Small intestine (tissue), 7 donors: ENCODE data around the gene FOSL1. TPM values are rescaled to one million over a fixed set of nuclear protein-coding genes. Genes with fewer than 3 reads are reported as not detected.

Source experiments
- DNase-seq, 2 donors: peaks; one replicate each; pipeline versions ENCODE4 v3.0.0 to v3.0.0-alpha.2; 2013
- FAIRE-seq: peaks from 2 replicates; lab custom pipeline; 2012; peaks lifted over from hg19 to GRCh38; lab: Jason Lieb, UNC
- H3K27ac ChIP-seq, 3 donors: one replicate each; pipeline ENCODE4 v1.5.1; 2013; ENCODE audit warnings: low read length in 2 of 3, mild to moderate bottlenecking in 2 of 3, control low read depth in 1 of 3, inconsistent platforms in 1 of 3, low read depth in 1 of 3, moderate library complexity in 1 of 3
- H3K27me3 ChIP-seq, 3 donors: one replicate each; pipeline ENCODE4 v1.6.1; 2013; ENCODE audit warnings: low read length in 3 of 3, inconsistent platforms in 1 of 3; ENCODE audit not compliant: control insufficient read depth in 3 of 3, insufficient read depth in 3 of 3
- H3K36me3 ChIP-seq, 3 donors: one replicate each; pipeline ENCODE4 v1.6.1; 2013; ENCODE audit warnings: low read length in 3 of 3, inconsistent platforms in 1 of 3, low read depth in 1 of 3, mild to moderate bottlenecking in 1 of 3, moderate library complexity in 1 of 3; ENCODE audit not compliant: control insufficient read depth in 3 of 3, insufficient read depth in 2 of 3
- H3K4me1 ChIP-seq, 3 donors: one replicate each; pipeline ENCODE4 v1.6.1; 2013; ENCODE audit warnings: low read length in 2 of 3, inconsistent platforms in 1 of 3, low read depth in 1 of 3, mild to moderate bottlenecking in 1 of 3, moderate library complexity in 1 of 3; ENCODE audit not compliant: control insufficient read depth in 3 of 3, insufficient read depth in 2 of 3
- H3K4me3 ChIP-seq, 3 donors: one replicate each; pipeline ENCODE4 v1.5.1; 2013; ENCODE audit warnings: low read length in 3 of 3, control low read depth in 1 of 3, inconsistent platforms in 1 of 3, low read depth in 1 of 3, mild to moderate bottlenecking in 1 of 3, moderate library complexity in 1 of 3
- H3K9me3 ChIP-seq, 2 donors: one replicate each; pipeline ENCODE4 v1.6.1; 2013; ENCODE audit warnings: low read depth in 1 of 2, low read length in 1 of 2; ENCODE audit not compliant: control insufficient read depth in 2 of 2, insufficient read depth in 1 of 2
- WGBS, 3 donors: extraction: QIAGEN DNeasy Blood & Tissue Kit; methylation state at CpG; one replicate each; pipeline ENCODE4 v1.1.7; 2013; 5-methylcytosine and 5-hydroxymethylcytosine counted together
- polyA plus RNA-seq, 4 donors: library from polyadenylated mRNA; stranded (reverse) in 3 of 4; unstranded in 1 of 4; fragments of 200-250 nt in 3 of 4; fragments of 120-200 nt in 1 of 4; gene quantifications; one replicate each; pipeline versions ENCODE4 v1.2.1 to v1.2.3, GENCODE V29; 2013
- donor health status: healthy with polysubstance abuse.
- donor health status: control.
- donor health status: control.
- donor health status: Bipolar disorder and iron deficiency.
- donor health status: healthy.

The FOSL1 gene
- polyA plus RNA-seq, 4 donors = 0.04 to 5.2 (median 1.9) TPM

DNA sequence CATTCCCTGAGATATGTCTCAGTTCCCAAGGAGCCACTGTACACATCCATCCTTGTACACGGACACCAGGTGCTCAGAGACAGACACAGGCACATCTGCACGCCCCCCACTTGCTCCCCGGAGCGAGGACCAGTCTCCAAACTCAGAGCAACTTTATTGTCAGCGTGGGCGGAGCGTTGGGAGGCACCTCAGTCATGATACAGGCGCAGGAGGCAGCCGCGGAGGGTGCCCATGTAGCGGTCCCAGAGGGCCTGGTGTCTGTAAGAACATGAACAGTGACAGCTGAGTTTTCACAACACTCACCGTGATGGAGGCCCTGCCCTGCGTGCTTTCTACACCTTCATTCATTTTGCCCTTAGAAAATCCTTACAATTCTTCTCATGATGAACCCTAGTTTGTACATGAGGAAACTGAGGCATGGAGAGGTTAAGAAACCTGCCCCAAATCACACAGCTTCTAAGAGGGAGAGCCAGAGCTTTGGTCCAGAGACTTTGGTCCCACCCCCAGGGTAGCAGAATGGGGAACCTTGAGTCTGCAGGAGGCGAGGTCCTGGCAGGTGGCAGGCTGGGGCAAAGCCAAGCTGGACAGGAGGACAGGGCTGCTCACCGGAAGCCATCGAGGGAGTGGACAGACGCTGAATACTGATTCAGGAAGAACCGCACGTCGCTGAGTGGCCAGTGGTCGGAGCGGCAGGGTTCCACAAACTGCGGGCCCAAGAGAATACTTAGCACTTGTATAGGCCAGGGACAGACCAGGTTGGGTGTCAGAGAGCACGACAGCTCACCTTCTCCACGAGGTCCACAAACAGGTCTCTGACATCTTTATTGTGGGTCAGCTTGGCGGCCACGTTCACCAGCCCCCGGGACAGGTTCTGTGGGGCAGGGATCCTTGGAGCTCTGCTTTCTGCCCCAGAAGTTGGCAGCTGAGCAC is 16.1 kb downstream of the FOSL1 start:
- Histone ChIP-seq H3K4me1 (peaks cover 8 to 35% (median 9%) of the 10 kb centered on the region in 3 donors), H3K4me3 (no peak overlapping the region), H3K36me3 (peaks cover 0 to 69% (median 13%) of the 10 kb centered on the region in 3 donors), H3K27ac (no peak overlapping the region), H3K27me3 (peaks cover 0 to 2% (median 0%) of the 10 kb centered on the region in 3 donors), H3K9me3 (no peaks in the 10 kb centered on the region)
- no peak for FAIRE-seq
- DNase-seq = no peak
- WGBS, 3 donors = 81 to 87% (median 83%) methylated on average over 28 of the region's 28 CpGs

DNA sequence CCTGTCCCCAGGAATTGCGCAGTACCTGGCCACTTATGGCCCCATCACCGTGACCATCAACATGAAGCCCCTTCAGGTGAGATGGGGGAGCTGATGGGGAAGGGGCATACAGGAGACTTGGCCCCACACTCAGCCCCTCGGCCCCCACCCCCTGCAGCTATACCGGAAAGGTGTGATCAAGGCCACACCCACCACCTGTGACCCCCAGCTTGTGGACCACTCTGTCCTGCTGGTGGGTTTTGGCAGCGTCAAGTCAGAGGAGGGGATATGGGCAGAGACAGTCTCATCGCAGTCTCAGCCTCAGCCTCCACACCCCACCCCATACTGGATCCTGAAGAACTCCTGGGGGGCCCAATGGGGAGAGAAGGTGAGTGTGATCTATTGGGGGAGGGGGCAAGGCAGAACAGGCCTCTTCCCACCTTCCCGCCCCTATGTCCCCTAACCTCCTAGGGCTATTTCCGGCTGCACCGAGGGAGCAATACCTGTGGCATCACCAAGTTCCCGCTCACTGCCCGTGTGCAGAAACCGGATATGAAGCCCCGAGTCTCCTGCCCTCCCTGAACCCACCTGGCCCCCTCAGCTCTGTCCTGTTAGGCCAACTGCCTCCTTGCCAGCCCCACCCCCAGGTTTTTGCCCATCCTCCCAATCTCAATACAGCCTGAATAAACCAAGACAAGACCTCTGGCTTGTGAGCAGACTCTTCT is 17.0 kb downstream of the FOSL1 start:
- FAIRE-seq (no peak), DNase-seq (no peak)
- H3K4me3 ChIP-seq = no peak overlapping the region
- H3K27me3 ChIP-seq = no peaks in the 10 kb centered on the region
- peaks cover 0 to 69% (median 13%) of the 10 kb centered on the region in 3 donors for H3K36me3 ChIP-seq
- no peak overlapping the region for H3K27ac ChIP-seq
- H3K9me3 ChIP-seq = no peaks in the 10 kb centered on the region
- H3K4me1 ChIP-seq = peaks cover 8 to 30% (median 9%) of the 10 kb centered on the region in 3 donors
- 92 to 94% (median 94%) methylated on average over 12 to 13 of the region's 13 CpGs for WGBS, 3 donors

DNA sequence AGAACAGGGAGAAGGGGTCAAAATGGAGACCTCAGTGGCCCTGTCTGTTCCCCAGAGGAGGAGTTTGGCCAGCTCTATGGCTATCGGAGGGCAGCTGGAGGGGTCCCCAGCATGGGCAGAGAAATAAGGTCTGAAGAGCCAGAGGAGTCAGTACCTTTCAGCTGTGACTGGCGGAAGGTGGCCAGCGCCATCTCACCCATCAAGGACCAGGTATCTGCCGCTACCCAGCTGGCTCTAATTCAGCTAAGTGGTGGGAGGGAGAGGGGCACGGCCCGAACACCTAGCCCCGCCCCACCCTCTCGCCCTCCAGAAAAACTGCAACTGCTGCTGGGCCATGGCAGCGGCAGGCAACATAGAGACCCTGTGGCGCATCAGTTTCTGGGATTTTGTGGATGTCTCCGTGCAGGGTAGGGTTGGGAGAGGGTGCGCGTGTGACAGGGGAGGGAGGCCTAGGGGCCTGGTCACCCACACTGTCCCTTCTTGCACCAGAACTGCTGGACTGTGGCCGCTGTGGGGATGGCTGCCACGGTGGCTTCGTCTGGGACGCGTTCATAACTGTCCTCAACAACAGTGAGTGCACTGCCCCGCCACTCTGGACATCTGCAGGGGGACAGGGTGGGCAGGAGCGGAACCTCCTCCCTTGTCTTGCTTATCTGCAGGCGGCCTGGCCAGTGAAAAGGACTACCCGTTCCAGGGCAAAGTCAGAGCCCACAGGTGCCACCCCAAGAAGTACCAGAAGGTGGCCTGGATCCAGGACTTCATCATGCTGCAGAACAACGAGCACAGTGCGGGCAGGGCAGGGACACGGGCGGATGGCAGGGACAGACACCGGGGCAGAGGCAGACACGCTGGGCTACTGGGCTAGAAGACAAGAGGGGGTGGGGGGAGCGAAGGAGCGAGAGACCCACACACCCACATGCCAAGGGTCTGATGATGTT is 17.8 kb downstream of the FOSL1 start:
- DNase-seq (no peak), FAIRE-seq (no peak)
- WGBS, 3 donors = 88 to 93% (median 92%) methylated on average over 30 of the region's 30 CpGs
- H3K27me3 ChIP-seq = no peaks in the 10 kb centered on the region
- H3K4me3 ChIP-seq = no peak overlapping the region
- no peak overlapping the region for H3K27ac ChIP-seq
- peaks cover 0 to 68% (median 13%) of the 10 kb centered on the region in 3 donors for H3K36me3 ChIP-seq
- no peaks in the 10 kb centered on the region for H3K9me3 ChIP-seq
- peaks cover 4 to 25% (median 5%) of the 10 kb centered on the region in 3 donors for H3K4me1 ChIP-seq

DNA sequence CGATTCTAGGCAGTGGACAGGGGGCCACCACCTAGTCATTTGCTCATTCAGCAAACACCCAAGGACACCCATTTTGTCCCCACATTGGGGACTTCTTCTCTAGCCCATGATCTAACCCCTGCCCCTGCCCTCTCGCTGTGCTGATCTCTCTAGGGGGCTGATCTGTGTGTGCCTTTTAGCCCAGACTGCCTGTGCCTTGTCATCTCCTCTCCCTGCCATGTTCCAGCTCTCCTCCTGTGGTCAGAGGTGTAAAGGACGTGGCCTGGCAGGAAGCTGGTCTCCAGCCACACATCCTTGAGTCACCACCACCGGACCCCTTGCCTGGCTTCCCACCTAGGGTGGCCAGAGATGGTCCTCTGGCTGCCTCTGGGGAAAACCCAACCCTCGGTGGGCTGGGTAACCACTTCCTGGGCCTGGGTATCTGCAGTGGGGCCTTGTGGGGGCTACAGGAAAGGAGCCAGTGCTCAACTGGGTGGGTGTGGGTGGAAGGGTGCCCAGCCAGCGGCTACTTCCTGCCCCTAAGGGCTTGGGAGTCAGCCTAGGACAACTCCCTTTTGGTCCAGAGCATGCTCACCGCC is 19.3 kb downstream of the FOSL1 start:
- no peak for DNase-seq
- FAIRE-seq = no peak
- 61 to 83% (median 69%) methylated on average over 7 of the region's 7 CpGs for WGBS, 3 donors
- H3K27me3 ChIP-seq = no peaks in the 10 kb centered on the region
- peaks cover 0 to 11% (median 2%) of the 10 kb centered on the region in 3 donors for H3K4me1 ChIP-seq
- H3K36me3 ChIP-seq = peaks cover 0 to 58% (median 13%) of the 10 kb centered on the region in 3 donors
- H3K9me3 ChIP-seq = no peaks in the 10 kb centered on the region
- peak overlapping the region in 1 of 3 donors; percentile 25 for H3K27ac ChIP-seq
- H3K4me3 ChIP-seq = no peak overlapping the region

DNA sequence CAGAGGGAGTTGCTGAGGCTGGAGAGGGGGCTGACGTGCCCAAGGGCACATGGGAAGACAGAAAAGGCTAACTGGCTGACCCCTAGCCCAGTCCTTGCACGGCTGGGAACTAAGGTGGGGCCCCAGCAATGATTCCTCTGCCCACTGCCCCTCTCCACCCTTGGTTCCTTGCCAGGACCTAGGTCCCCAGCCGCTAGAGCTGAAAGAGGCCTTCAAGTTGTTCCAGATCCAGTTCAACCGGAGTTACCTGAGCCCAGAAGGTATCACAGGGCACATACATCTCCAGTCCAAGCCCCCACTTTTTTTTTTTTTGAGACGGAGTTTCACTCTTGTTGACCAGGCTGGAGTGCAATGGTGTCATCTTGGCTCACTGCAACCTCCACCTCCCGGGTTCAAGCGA is 20.2 kb downstream of the FOSL1 start:
- H3K36me3 ChIP-seq = peaks cover 0 to 49% (median 13%) of the 10 kb centered on the region in 3 donors
- no peaks in the 10 kb centered on the region for H3K27me3 ChIP-seq
- H3K4me1 ChIP-seq = peaks cover 0 to 4% (median 2%) of the 10 kb centered on the region in 3 donors
- FAIRE-seq (no peak), DNase-seq (no peak)
- H3K4me3 ChIP-seq = no peak overlapping the region
- H3K9me3 ChIP-seq = no peaks in the 10 kb centered on the region
- WGBS, 3 donors = 61 to 75% (median 64%) methylated on average over 7 of the region's 7 CpGs
- no peak overlapping the region for H3K27ac ChIP-seq

DNA sequence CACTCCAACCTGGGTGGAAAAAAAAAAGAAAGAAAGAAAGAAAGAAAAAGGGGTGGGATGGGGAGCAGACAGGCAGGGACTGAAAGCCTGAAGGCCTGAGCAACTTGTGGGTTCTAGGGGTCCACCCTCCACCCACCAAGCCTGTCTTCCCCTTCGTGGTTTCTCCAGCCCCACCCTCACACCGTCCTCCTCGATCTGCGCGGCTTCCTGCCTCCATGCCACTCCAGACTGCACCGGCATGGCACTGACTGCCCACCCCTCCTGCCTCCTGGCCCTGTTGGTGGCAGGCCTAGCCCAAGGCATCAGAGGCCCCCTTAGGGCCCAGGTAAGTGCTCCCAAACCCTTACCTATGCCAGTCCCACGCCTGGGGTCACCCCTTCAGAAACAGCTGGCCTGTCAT is 20.6 kb downstream of the FOSL1 start, which contains the start of gene CTSW:
Gene CTSW, plus strand, starts transcription at position 221 of the 400 bp plus-strand sequence. Its CDS starts 18 bp downstream, at position 239.
- H3K9me3 ChIP-seq = no peaks in the 10 kb centered on the region
- FAIRE-seq (no peak), DNase-seq (no peak)
- no peaks in the 10 kb centered on the region for H3K27me3 ChIP-seq
- H3K36me3 ChIP-seq = peaks cover 0 to 44% (median 13%) of the 10 kb centered on the region in 3 donors
- no peaks in the 10 kb centered on the region for H3K4me1 ChIP-seq
- H3K27ac ChIP-seq = peak within 1 kb of the TSS in 1 of 3 donors; percentile 25
- no peak within 1 kb of the TSS for H3K4me3 ChIP-seq
- WGBS, 3 donors = 33 to 65% (median 56%) methylated on average over 7 of the region's 7 CpGs

DNA sequence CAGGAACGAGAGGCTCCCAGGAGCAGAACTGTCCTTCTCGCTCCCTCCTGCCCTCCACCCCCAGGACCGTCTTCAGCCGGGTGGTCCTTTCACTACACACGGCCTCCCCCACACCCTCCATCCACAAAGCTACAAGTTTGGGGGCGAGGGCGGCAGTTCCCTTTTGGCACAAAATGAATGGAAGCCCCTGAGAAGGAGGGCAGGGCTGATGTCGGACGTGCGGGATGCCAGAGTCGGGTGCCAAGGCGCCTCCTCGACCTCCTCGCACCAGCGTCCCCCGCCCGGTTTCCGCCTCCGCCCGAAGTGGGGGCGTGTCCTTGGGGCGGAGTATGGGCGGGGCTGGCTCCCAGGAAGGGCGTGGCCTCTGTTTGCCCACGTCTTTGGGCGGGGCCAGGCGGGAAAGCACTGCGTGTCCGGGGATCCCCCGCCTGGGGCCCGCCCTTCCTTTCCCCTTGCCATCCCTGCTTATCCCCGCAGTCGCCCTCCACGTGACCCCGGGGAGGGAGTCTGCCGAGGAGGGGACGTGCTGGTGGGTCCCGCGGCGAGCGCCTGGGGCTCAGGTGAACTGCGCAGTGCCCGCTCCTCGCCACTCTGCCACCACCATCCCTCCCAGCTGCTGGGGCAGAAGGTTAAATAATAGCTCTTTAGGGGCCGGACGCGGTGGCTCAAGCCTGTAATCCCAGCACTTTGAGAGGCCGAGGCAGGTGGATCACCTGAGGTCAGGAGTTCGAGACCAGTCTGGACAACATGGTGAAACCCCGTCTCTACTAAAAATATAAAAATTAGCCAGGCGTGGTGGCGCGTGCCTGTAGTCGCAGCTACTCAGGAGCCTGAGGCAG is 26.7 kb downstream of the FOSL1 start:
- Histone ChIP-seq H3K4me1 (peaks cover 0 to 15% (median 0%) of the 10 kb centered on the region in 3 donors), H3K36me3 (peaks cover 0 to 19% (median 0%) of the 10 kb centered on the region in 3 donors), H3K27me3 (peaks cover 0 to 12% (median 0%) of the 10 kb centered on the region in 3 donors), H3K27ac (peak overlapping the region in 2 of 3 donors; percentile 70 to 78), H3K9me3 (no peaks in the 10 kb centered on the region), H3K4me3 (peak overlapping the region; percentile 25 to 74 (median 48))
- DNase-seq (peak; percentile 94 to 96), FAIRE-seq (no peak)
- WGBS, 3 donors = 4 to 8% (median 7%) methylated on average over 34 to 54 of the region's 54 CpGs
